Measurements from ENCODE around the gene EIF4E2.

DNA sequence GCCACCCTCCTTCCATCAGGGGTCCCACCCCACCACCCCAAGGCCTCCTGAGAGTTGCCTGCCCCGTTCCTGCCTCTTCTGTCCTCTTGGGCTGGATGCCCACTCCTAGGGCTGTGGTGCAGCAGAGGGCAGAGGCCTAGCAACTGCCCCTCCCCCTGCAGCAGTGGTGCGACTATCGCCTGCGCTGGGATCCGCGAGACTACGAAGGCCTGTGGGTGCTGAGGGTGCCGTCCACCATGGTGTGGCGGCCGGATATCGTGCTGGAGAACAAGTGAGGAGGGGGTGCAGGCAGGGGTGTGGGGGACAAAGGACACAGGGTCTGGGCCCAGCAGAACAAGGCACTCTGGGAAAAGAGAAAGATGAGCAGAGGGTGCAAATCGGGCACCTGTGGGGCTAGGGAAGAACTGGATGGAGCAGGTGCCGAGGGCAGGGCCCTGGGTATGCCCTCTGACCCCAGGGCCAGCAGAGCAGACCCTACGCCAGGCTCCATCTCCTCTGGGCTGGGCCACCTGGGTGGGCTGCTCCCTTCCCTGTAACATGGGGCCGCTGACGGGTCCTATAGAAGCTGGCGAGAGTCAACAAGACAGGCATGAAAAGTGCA lies 9.9 kb upstream of the EIF4E2 start:
- no peak for TF ChIP-seq CREB1 (IDR thresholded peaks at IDR 0.05; ENCODE audit: low read depth)
- no peak for TF ChIP-seq FOXM1 (IDR thresholded peaks at IDR 0.05; ENCODE audit: borderline replicate concordance, low read depth)
- TF ChIP-seq, protein P1, sequence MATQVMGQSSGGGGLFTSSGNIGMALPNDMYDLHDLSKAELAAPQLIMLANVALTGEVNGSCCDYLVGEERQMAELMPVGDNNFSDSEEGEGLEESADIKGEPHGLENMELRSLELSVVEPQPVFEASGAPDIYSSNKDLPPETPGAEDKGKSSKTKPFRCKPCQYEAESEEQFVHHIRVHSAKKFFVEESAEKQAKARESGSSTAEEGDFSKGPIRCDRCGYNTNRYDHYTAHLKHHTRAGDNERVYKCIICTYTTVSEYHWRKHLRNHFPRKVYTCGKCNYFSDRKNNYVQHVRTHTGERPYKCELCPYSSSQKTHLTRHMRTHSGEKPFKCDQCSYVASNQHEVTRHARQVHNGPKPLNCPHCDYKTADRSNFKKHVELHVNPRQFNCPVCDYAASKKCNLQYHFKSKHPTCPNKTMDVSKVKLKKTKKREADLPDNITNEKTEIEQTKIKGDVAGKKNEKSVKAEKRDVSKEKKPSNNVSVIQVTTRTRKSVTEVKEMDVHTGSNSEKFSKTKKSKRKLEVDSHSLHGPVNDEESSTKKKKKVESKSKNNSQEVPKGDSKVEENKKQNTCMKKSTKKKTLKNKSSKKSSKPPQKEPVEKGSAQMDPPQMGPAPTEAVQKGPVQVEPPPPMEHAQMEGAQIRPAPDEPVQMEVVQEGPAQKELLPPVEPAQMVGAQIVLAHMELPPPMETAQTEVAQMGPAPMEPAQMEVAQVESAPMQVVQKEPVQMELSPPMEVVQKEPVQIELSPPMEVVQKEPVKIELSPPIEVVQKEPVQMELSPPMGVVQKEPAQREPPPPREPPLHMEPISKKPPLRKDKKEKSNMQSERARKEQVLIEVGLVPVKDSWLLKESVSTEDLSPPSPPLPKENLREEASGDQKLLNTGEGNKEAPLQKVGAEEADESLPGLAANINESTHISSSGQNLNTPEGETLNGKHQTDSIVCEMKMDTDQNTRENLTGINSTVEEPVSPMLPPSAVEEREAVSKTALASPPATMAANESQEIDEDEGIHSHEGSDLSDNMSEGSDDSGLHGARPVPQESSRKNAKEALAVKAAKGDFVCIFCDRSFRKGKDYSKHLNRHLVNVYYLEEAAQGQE (IDR thresholded peaks at IDR 0.05; ENCODE audit: low read depth), result no peak
- TF ChIP-seq NFIC (IDR thresholded peaks at IDR 0.05), result no peak
- no peak for TF ChIP-seq TAF1 (IDR thresholded peaks at IDR 0.05; ENCODE audit: low read depth)
- TF ChIP-seq, protein P2, sequence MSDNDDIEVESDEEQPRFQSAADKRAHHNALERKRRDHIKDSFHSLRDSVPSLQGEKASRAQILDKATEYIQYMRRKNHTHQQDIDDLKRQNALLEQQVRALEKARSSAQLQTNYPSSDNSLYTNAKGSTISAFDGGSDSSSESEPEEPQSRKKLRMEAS (IDR thresholded peaks at IDR 0.05), result no peak
- no peak for TF ChIP-seq YY1 (IDR thresholded peaks at IDR 0.05; ENCODE audit: low read depth)
- no peak for TF ChIP-seq EP300 (IDR thresholded peaks at IDR 0.05; ENCODE audit: borderline replicate concordance)
- TF ChIP-seq CEBPB (IDR thresholded peaks at IDR 0.05), result no peak

Data from Ishikawa (cell line).